Epithelial cell of proximal tubule (primary cell): ENCODE results near the gene CERS6. TPM values are rescaled to one million over a fixed set of nuclear protein-coding genes. Genes with fewer than 3 reads are reported as not detected.
A peak's percentile ranks its signal among the peaks of the same experiment; 100 is the strongest.
"Not testable (repeated sequence)": the region's sequence is repeated elsewhere in the genome, so short reads cannot be mapped to it uniquely, and the experiment has no call there.

ENCODE experiments used
- DNase-seq: peaks from one replicate; pipeline ENCODE4 v3.0.0-alpha.2; 2011; ENCODE audit warnings: low read depth
- H3K4me3 ChIP-seq: 2 replicates; pipeline ENCODE4 v1.5.1; 2011; ENCODE audit warnings: low read depth, mild to moderate bottlenecking, low read length
- CTCF ChIP-seq: conservative IDR thresholded peaks from 2 replicates; pipeline ENCODE4 v1.5.1; 2012; ENCODE audit warnings: low read depth, mild to moderate bottlenecking, low read length
- total RNA-seq: library from RNA; depleted of rRNA; stranded (reverse); fragments of >200 nt; gene quantifications from 2 replicates; pipeline ENCODE4 v1.2.3, GENCODE V29; 2015

Gene CERS6
- total RNA-seq, 1 donor from 2014 or later, result 11.6 TPM

GRCh38 chr2:168486477-168486876, 30.4 kb downstream of the CERS6 start:
- no peak overlapping the region for H3K4me3 ChIP-seq
- DNase-seq, result no peak
- no peak for TF ChIP-seq CTCF

GRCh38 chr2:168490015-168490874, 34.2 kb downstream of the CERS6 start:
- DNase-seq, result no peak
- no peak overlapping the region for H3K4me3 ChIP-seq
- TF ChIP-seq CTCF, result no peak

GRCh38 chr2:168490946-168491605, 35.0 kb downstream of the CERS6 start:
- DNase-seq, result no peak
- TF ChIP-seq CTCF, result no peak
- no peak overlapping the region for H3K4me3 ChIP-seq

- DNase-seq, H3K4me3 ChIP-seq: not testable (repeated sequence)
Observed at GRCh38 chr2:168491728-168492127, 35.7 kb downstream of the CERS6 start.

- not testable (repeated sequence) for DNase-seq, H3K4me3 ChIP-seq
Observed at GRCh38 chr2:168493219-168493618, 37.1 kb downstream of the CERS6 start.

- H3K4me3 ChIP-seq, result no peak overlapping the region
- peak; percentile 55 for TF ChIP-seq CTCF
- DNase-seq, result no peak
Observed at GRCh38 chr2:168494190-168494711, 38.2 kb downstream of the CERS6 start.

GRCh38 chr2:168495524-168495923, 39.5 kb downstream of the CERS6 start:
- H3K4me3 ChIP-seq, result no peak overlapping the region
- DNase-seq, result no peak
- no peak for TF ChIP-seq CTCF

GRCh38 chr2:168496906-168497305, 40.8 kb downstream of the CERS6 start:
- no peak overlapping the region for H3K4me3 ChIP-seq
- TF ChIP-seq CTCF, result no peak
- no peak for DNase-seq
